ENCODE results near the gene PRDM1.

DNA sequence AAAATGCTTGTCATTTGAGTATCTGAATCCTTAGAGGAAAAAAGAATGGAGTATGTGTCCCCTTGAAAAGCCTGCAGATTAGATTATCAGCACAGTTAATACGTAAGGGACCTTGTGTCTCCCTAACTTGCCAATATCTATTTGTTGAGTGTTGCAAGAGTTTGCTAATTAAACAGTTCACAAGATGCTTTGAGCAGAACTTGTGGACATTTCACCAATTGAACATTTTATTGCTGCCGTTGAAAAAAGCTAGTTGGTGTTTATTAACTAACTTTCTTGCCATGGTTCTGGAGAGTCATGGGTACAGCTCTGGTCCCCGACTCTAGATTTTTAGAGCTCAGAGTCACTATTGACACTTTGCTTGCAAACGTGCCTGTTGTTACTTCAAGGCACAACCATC, 30.6 kb upstream of the PRDM1 start:
- TF ChIP-seq POLR2AphosphoS5 (IDR thresholded peaks at IDR 0.05; ENCODE audit: low read depth, low read length) (no peak), POLR2A (IDR thresholded peaks at IDR 0.05; ENCODE audit: low read depth, low read length) (no peak)

All from GM12892 (cell line).